Vagina (tissue), 2 donors: Measurements from ENCODE around the gene WDR70. TPM values are rescaled to one million over a fixed set of nuclear protein-coding genes. Genes with fewer than 3 reads are reported as not detected.

ENCODE experiments used
- DNase-seq, 2 donors: peaks; one replicate each; pipeline ENCODE4 v3.0.0-alpha.2; 2017; ENCODE audit errors: extremely low spot score in 2 of 2
- H3K27ac ChIP-seq: fragments of 200-600 bp; sonication (generic); one replicate; pipeline ENCODE4 v1.5.1; 2019
- H3K27me3 ChIP-seq: fragments of 200-600 bp; sonication (generic); one replicate; pipeline ENCODE4 v1.5.1; 2019
- H3K36me3 ChIP-seq, 2 donors: fragments of 200-600 bp; sonication (generic); one replicate each; pipeline ENCODE4 v1.5.1; 2017 to 2019
- H3K4me1 ChIP-seq: fragments of 200-600 bp; sonication (generic); one replicate; pipeline ENCODE4 v1.5.1; 2019
- H3K4me3 ChIP-seq, 2 donors: fragments of 200-600 bp; sonication (generic); 1 replicate in 1 of 2; 2 replicates in 1 of 2; pipeline ENCODE4 v1.5.1; 2016 to 2019
- H3K9me3 ChIP-seq: fragments of 200-600 bp; sonication (generic); one replicate; pipeline ENCODE4 v1.5.1; 2019
- POLR2A ChIP-seq, 2 donors: fragments of 450-650 bp; IDR thresholded peaks; one replicate each; pipeline ENCODE4 v1.6.1; 2017; ENCODE audit warnings: antibody characterized with exemption in 2 of 2, mild to moderate bottlenecking in 2 of 2, moderate library complexity in 2 of 2
- POLR2AphosphoS5 ChIP-seq, 2 donors: sonication (generic); formaldehyde crosslinking; IDR thresholded peaks; one replicate each; pipeline ENCODE4 v1.9.0; 2017; ENCODE audit warnings: antibody characterized with exemption in 2 of 2, mild to moderate bottlenecking in 2 of 2, low read depth in 1 of 2; ENCODE audit not compliant: insufficient read depth in 1 of 2
- intact Hi-C: fragments of 100-400 bp; cut with DNase I; formaldehyde crosslinking; loops from one replicate; pipeline ENCODE4 v1.15.1; 2023
- total RNA-seq: library from RNA; depleted of rRNA; stranded (reverse); fragments of >200 nt; gene quantifications from one replicate; pipeline ENCODE4 v1.2.3, GENCODE V29; 2016
- TF ChIP-seq, protein P1 (sequence below), 3 experiments: fragments of 450-650 bp in 2 of 3; fragments of 200-600 bp in 1 of 3; sonication (generic) in 1 of 3; IDR thresholded peaks; one replicate each; pipeline ENCODE4 v1.5.1; 2017 to 2019; ENCODE audit warnings: antibody characterized with exemption in 3 of 3, mild to moderate bottlenecking in 2 of 3, moderate library complexity in 2 of 3

Gene WDR70
- total RNA-seq, 1 donor from 2014 or later: 31.4 TPM

DNA sequence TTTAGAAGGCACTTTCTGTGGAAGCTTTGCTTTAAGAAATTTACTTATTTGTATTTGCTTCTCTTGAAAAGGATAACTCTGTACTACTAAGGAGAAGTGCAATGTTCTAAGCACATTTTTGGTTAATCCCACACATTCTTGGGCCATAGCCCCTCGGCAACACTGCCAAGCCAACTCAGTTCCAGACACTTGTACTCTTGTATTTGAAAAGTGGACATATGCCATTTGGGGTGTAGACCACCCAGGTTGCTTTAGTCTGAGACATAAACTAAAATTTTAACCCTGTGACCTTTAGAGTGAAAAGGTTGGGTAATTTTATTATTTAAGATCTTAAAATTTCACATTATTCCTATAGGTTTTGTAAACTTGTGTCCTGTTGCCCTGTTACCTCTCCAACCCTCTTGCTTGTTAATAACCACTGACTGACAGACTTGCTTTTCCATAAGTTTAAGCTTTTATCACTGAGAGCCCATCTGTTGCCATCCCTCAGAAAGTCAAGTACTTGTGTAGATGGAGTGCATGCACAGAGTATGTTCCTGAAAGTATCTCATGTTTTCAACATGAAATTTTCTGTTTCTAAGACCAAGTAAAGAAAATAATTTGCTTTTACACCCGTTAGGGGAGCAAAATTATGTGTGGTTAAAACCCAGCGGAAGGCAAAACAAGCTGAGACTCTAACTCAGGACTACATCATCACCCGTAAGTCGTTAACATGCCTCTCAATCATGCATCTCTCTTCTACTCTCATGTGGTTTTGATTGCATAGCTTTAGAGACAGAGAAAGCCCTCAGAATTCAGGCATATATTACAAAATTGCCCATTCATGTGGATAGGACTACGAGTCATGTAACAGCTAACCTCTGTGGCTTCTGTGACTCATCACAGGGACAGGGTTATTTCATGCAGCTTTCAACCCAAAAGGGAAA, 343.4 kb downstream of the WDR70 start:
- no peak overlapping the region for H3K4me3 ChIP-seq
- no peak for TF ChIP-seq POLR2A (IDR thresholded peaks at IDR 0.05)
- no peak for TF ChIP-seq POLR2AphosphoS5 (IDR thresholded peaks at IDR 0.05; ENCODE audit: insufficient read depth in 1 of 2, low read depth in 1 of 2)
- TF ChIP-seq, protein P1, sequence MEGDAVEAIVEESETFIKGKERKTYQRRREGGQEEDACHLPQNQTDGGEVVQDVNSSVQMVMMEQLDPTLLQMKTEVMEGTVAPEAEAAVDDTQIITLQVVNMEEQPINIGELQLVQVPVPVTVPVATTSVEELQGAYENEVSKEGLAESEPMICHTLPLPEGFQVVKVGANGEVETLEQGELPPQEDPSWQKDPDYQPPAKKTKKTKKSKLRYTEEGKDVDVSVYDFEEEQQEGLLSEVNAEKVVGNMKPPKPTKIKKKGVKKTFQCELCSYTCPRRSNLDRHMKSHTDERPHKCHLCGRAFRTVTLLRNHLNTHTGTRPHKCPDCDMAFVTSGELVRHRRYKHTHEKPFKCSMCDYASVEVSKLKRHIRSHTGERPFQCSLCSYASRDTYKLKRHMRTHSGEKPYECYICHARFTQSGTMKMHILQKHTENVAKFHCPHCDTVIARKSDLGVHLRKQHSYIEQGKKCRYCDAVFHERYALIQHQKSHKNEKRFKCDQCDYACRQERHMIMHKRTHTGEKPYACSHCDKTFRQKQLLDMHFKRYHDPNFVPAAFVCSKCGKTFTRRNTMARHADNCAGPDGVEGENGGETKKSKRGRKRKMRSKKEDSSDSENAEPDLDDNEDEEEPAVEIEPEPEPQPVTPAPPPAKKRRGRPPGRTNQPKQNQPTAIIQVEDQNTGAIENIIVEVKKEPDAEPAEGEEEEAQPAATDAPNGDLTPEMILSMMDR (IDR thresholded peaks at IDR 0.05): no peak
- intact Hi-C loops: no loop called here
- DNase-seq: no peak
- H3K9me3 ChIP-seq: no peaks in the 10 kb centered on the region
- H3K27me3 ChIP-seq: no peaks in the 10 kb centered on the region
- no peak overlapping the region for H3K27ac ChIP-seq
- peaks cover 6% of the 10 kb centered on the region for H3K4me1 ChIP-seq
- peaks cover 0 to 14% of the 10 kb centered on the region in 2 donors for H3K36me3 ChIP-seq

DNA sequence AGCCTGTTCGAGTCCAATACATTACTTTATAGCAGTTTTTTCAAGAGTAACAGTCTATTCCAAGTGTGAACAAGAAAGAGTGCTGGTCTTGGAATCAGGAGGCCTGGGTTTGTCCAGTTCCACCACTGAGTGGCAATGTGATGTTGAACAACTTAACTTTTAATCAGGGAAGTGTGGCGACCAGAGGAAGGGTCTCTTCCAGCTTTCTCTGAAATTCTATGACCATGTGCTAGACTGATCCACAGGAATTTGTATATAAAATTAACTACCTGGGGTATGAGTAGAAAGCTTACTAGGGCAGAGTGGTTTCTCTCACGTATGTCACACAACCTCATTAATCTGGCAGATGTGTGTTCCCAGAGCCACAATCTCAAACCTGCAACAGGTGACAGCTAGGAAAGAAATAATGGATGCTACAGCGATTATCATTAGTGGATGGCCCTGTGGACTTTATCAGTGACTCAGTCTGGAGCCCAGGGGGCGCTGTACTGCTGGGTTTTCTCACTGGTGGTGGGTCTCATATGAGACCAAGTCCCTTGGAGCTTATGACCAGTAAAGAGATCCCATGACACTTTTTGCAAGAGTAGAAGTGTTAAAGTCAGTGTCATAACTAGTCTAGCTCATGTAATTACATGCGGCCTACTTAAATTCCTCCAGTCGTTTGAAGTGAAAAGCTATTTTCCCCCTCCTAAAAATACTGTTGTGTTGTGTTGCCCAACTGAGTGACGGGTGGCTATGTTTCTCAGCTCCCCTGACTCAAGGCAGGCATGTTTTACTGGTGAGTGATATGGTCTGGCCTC, 344.2 kb downstream of the WDR70 start:
- H3K27me3 ChIP-seq: no peaks in the 10 kb centered on the region
- intact Hi-C loops: no loop called here
- no peaks in the 10 kb centered on the region for H3K9me3 ChIP-seq
- no peaks in the 10 kb centered on the region for H3K4me1 ChIP-seq
- no peak overlapping the region for H3K4me3 ChIP-seq
- TF ChIP-seq POLR2A (IDR thresholded peaks at IDR 0.05) (no peak), POLR2AphosphoS5 (IDR thresholded peaks at IDR 0.05; ENCODE audit: insufficient read depth in 1 of 2, low read depth in 1 of 2) (no peak)
- TF ChIP-seq, protein P1 (IDR thresholded peaks at IDR 0.05): no peak
- H3K36me3 ChIP-seq: peaks cover 0 to 20% of the 10 kb centered on the region in 2 donors
- H3K27ac ChIP-seq: no peak overlapping the region
- DNase-seq: no peak

DNA sequence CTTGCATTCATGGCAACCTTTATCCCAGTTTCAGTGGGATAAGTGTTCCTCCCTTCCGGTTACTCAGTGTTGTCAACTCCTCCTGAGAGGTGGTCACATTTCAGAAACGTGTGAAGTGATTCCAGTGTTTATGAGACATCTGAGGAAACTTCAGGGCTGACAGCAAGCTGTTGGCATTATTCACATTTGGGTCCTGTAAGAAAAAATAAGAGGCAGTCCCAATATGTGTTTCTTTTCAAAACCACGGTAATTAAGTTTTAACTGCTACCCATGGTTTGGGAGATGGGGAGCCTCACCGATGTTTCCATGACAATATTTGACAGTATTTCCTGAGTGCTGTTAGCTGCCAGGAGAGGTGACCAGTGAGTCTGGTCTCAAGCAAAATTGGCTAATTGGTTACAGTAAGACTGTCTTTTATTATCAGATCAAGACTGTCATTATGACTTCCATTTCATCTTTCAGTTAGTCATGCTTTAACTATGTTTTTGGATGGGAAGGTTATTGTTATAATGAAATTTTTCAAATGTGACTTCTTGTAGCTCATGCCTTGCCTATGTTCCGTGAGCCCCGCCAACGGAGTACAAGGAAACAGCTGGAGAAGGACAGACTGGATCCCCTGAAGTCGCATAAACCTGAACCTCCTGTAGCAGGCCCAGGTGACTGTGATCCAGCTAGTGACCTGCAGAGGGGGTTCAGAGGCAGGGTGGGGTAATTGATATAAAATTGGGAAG, 345.4 kb downstream of the WDR70 start:
- intact Hi-C loops: no loop called here
- peaks cover 0 to 29% of the 10 kb centered on the region in 2 donors for H3K36me3 ChIP-seq

DNA sequence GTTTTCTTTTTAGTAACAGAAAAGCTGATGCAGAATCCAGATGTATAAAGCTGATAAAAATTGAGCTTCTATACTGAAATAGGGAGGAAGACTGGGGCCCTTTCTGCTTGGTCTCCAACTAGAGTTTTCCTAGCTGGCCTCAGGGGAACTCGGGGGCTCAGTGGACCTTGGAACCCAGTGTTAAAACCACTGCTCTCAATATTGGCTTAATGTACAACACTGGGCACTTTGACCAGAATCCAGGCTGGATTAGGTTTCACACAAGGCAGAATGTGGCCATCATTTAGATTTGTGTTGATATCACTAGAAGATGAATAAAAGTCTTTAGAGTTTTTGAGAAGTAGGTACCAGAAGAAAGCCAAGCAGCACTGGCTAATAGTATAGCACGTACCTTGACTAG, 346.1 kb downstream of the WDR70 start:
- no peaks in the 10 kb centered on the region for H3K9me3 ChIP-seq
- H3K27me3 ChIP-seq: no peaks in the 10 kb centered on the region
- TF ChIP-seq POLR2A (IDR thresholded peaks at IDR 0.05) (no peak), POLR2AphosphoS5 (IDR thresholded peaks at IDR 0.05; ENCODE audit: insufficient read depth in 1 of 2, low read depth in 1 of 2) (no peak)
- TF ChIP-seq, protein P1 (IDR thresholded peaks at IDR 0.05): no peak
- intact Hi-C loops: no loop called here
- H3K4me1 ChIP-seq: no peaks in the 10 kb centered on the region
- H3K27ac ChIP-seq: no peak overlapping the region
- peaks cover 0 to 29% of the 10 kb centered on the region in 2 donors for H3K36me3 ChIP-seq
- H3K4me3 ChIP-seq: no peak overlapping the region
- no peak for DNase-seq

More for the DNA sequence above, 345.4 kb downstream of the WDR70 start:
- Histone ChIP-seq H3K27ac (no peak overlapping the region), H3K27me3 (no peaks in the 10 kb centered on the region), H3K9me3 (no peaks in the 10 kb centered on the region), H3K4me1 (no peaks in the 10 kb centered on the region), H3K4me3 (no peak overlapping the region)
- DNase-seq: no peak
- TF ChIP-seq POLR2AphosphoS5 (IDR thresholded peaks at IDR 0.05; ENCODE audit: insufficient read depth in 1 of 2, low read depth in 1 of 2) (no peak), POLR2A (IDR thresholded peaks at IDR 0.05) (no peak)
- TF ChIP-seq, protein P1 (IDR thresholded peaks at IDR 0.05): no peak
